ENCODE results near the gene CLPSL2. TPM values are rescaled to one million over a fixed set of nuclear protein-coding genes. Genes with fewer than 3 reads are reported as not detected.
A peak's percentile ranks its signal among the peaks of the same experiment; 100 is the strongest.

The CLPSL2 gene
- total and polyA plus RNA-seq, 8 donors, result not detected

- no peak for DNase-seq
- 87 to 91% (median 90%) methylated on average over 17 of the region's 17 CpGs for WGBS, 5 donors
- H3K4me3 ChIP-seq, result no peak overlapping the region
- no peaks in the 10 kb centered on the region for H3K4me1 ChIP-seq
- H3K27ac ChIP-seq, result no peak overlapping the region
- intact Hi-C loops (cut with DNase I; ENCODE audit: low total_unique reads), result no loop called here
- H3K9me3 ChIP-seq, result no peaks in the 10 kb centered on the region
- peaks cover 0 to 23% (median 1%) of the 10 kb centered on the region in 3 donors for H3K27me3 ChIP-seq
- TF ChIP-seq EP300 (IDR thresholded peaks at IDR 0.05) (no peak), POLR2A (IDR thresholded peaks at IDR 0.05) (no peak), CTCF (IDR thresholded peaks at IDR 0.05) (no peak), POLR2AphosphoS5 (IDR thresholded peaks at IDR 0.05) (no peak)
- no peaks in the 10 kb centered on the region for H3K36me3 ChIP-seq
These were observed 18.4 kb downstream of the CLPSL2 start for GRCh38 chr6:35794536-35795452.

- no peak overlapping the region for H3K4me3 ChIP-seq
- WGBS, 5 donors, result 87 to 91% (median 89%) methylated on average over 11 of the region's 11 CpGs
These were observed 19.2 kb downstream of the CLPSL2 start for GRCh38 chr6:35795453-35796071.

GRCh38 chr6:35796236-35796635, 19.8 kb downstream of the CLPSL2 start:
- no peaks in the 10 kb centered on the region for H3K36me3 ChIP-seq
- H3K27me3 ChIP-seq, result peaks cover 0 to 21% (median 0%) of the 10 kb centered on the region in 3 donors
- no peaks in the 10 kb centered on the region for H3K4me1 ChIP-seq
- intact Hi-C loops (cut with DNase I; ENCODE audit: low total_unique reads), result no loop called here
- WGBS, 5 donors, result 68 to 90% (median 85%) methylated on average over 4 of the region's 4 CpGs
- H3K4me3 ChIP-seq, result no peak overlapping the region
- no peak overlapping the region for H3K27ac ChIP-seq
- no peaks in the 10 kb centered on the region for H3K9me3 ChIP-seq
- TF ChIP-seq POLR2A (IDR thresholded peaks at IDR 0.05) (no peak), CTCF (IDR thresholded peaks at IDR 0.05) (no peak), POLR2AphosphoS5 (IDR thresholded peaks at IDR 0.05) (no peak), EP300 (IDR thresholded peaks at IDR 0.05) (no peak)
- no peak for DNase-seq

More at GRCh38 chr6:35795453-35796071, 19.2 kb downstream of the CLPSL2 start:
- intact Hi-C loops (cut with DNase I; ENCODE audit: low total_unique reads), result no loop called here
- H3K4me1 ChIP-seq, result no peaks in the 10 kb centered on the region
- DNase-seq, result no peak
- TF ChIP-seq CTCF (IDR thresholded peaks at IDR 0.05) (no peak), POLR2A (IDR thresholded peaks at IDR 0.05) (no peak), EP300 (IDR thresholded peaks at IDR 0.05) (no peak), POLR2AphosphoS5 (IDR thresholded peaks at IDR 0.05) (no peak)
- H3K27me3 ChIP-seq, result peaks cover 0 to 21% (median 0%) of the 10 kb centered on the region in 3 donors
- no peak overlapping the region for H3K27ac ChIP-seq
- H3K9me3 ChIP-seq, result no peaks in the 10 kb centered on the region
- H3K36me3 ChIP-seq, result no peaks in the 10 kb centered on the region

- WGBS, 5 donors, result 80 to 87% (median 83%) methylated on average over 8 of the region's 8 CpGs
- intact Hi-C loops (cut with DNase I; ENCODE audit: low total_unique reads), result no loop called here
- H3K9me3 ChIP-seq, result no peaks in the 10 kb centered on the region
- DNase-seq, result peak in 1 of 2 donors; percentile 47
- no peaks in the 10 kb centered on the region for H3K36me3 ChIP-seq
- no peaks in the 10 kb centered on the region for H3K4me1 ChIP-seq
- no peak overlapping the region for H3K4me3 ChIP-seq
- TF ChIP-seq POLR2AphosphoS5 (IDR thresholded peaks at IDR 0.05) (no peak), POLR2A (IDR thresholded peaks at IDR 0.05) (no peak), EP300 (IDR thresholded peaks at IDR 0.05) (no peak), CTCF (IDR thresholded peaks at IDR 0.05) (no peak)
- no peak overlapping the region for H3K27ac ChIP-seq
- peaks cover 0 to 17% (median 0%) of the 10 kb centered on the region in 3 donors for H3K27me3 ChIP-seq
These were observed 21.6 kb downstream of the CLPSL2 start for GRCh38 chr6:35797837-35798526.

All from stomach (tissue), 9 donors.